Pancreas (tissue), 10 donors: ENCODE results near the gene MKRN1. TPM values are rescaled to one million over a fixed set of nuclear protein-coding genes. Genes with fewer than 3 reads are reported as not detected.

Experiments
- ATAC-seq, 4 donors: fragments of 200-7000 bp; cut with Tn5 transposase; one replicate each; pipeline versions ENCODE4 v1.8.0 to v1.9.1; 2020; ENCODE audit warnings: mild to moderate bottlenecking in 4 of 4, moderate library complexity in 4 of 4
- DNase-seq, 6 donors: peaks; one replicate each; pipeline ENCODE4 v3.0.0-alpha.2; 2020
- FAIRE-seq: peaks from 2 replicates; lab custom pipeline; 2012; peaks lifted over from hg19 to GRCh38; lab: Jason Lieb, UNC
- H3K27ac ChIP-seq, 4 donors: fragments of 200-600 bp; sonication (generic); 1 replicate in 3 of 4; 2 replicates in 1 of 4; pipeline versions ENCODE4 v1.5.0 to v1.8.0; 2020
- H3K27me3 ChIP-seq, 4 donors: fragments of 200-600 bp; one replicate each; pipeline ENCODE4 v1.8.0; 2021
- H3K36me3 ChIP-seq, 3 donors: fragments of 200-600 bp; sonication (generic) in 1 of 3; one replicate each; pipeline versions ENCODE4 v1.5.0 to v1.8.0; 2020 to 2021
- H3K4me1 ChIP-seq, 3 donors: fragments of 200-600 bp; one replicate each; pipeline ENCODE4 v1.8.0; 2021
- H3K4me3 ChIP-seq, 4 donors: fragments of 200-600 bp; sonication (generic) in 2 of 4; one replicate each; pipeline versions ENCODE4 v1.5.0 to v1.8.0; 2020 to 2021
- H3K9me3 ChIP-seq, 4 donors: fragments of 200-600 bp; one replicate each; pipeline ENCODE4 v1.8.0; 2021
- CTCF ChIP-seq, 4 donors: fragments of 200-600 bp; sonication (generic) in 3 of 4; IDR thresholded peaks; one replicate each; pipeline versions ENCODE4 v1.5.0 to v1.8.0; 2021; ENCODE audit warnings: antibody characterized with exemption in 4 of 4
- WGBS, 2 donors: extraction: QIAGEN DNeasy Blood & Tissue Kit; methylation state at CpG; one replicate each; pipeline ENCODE4 v1.1.7; 2013; 5-methylcytosine and 5-hydroxymethylcytosine counted together
- intact Hi-C, 3 donors: fragments of 100-400 bp; cut with DNase I; formaldehyde crosslinking; loops; one replicate each; pipeline versions ENCODE4 v1.11.1 to v1.14.2; 2022
- polyA plus RNA-seq, 2 donors: library from polyadenylated mRNA; stranded (reverse); fragments of 200-250 nt; gene quantifications; one replicate each; pipeline ENCODE4 v1.2.3, GENCODE V29; 2013
- total RNA-seq, 6 donors: library from RNA; stranded (reverse); fragmentation: NEBNext Ultra II Directional in 4 of 6; extraction: Animal tissue kit (Norgen Biotek cat#: 25700) in 4 of 6; gene quantifications; one replicate each; pipeline versions ENCODE4 v1.2.1 to v1.2.4, GENCODE V29; 2021 to 2023
- donor health status: healthy with polysubstance abuse.
- donor health status: DM: no; HTN: no; CAD: no; lungs with moderate emphysema.
- donor health status: DM: no; HTN: no; CAD: no.
- donor health status: control.
- donor health status: control.
- donor health status: Bipolar disorder and iron deficiency.
- donor health status: DM: yes; HTN: yes; CAD: no.
- donor health status: DM: no; HTN: no; CAD: no.
- donor health status: DM: no; HTN: no; CAD: no.
- donor health status: DM: yes; HTN: yes; CAD: no.

The MKRN1 gene
- total and polyA plus RNA-seq, 8 donors, result 26.5 to 65.8 (median 60.2) TPM

- no peaks in the 10 kb centered on the region for H3K27me3 ChIP-seq
- no peaks in the 10 kb centered on the region for H3K4me1 ChIP-seq
- H3K36me3 ChIP-seq, result no peaks in the 10 kb centered on the region
- 66 to 69% methylated on average over 5 of the region's 5 CpGs for WGBS, 2 donors
- TF ChIP-seq CTCF (IDR thresholded peaks at IDR 0.05), result no peak
- no peak overlapping the region for H3K4me3 ChIP-seq
- intact Hi-C loops, result no loop called here
- ATAC-seq (no peak), DNase-seq (no peak), FAIRE-seq (no peak)
- no peak overlapping the region for H3K27ac ChIP-seq
- H3K9me3 ChIP-seq, result no peaks in the 10 kb centered on the region
Measured at GRCh38 chr7:140484951-140485499, 5.7 kb upstream of the MKRN1 start.

GRCh38 chr7:140484479-140484878, 5.2 kb upstream of the MKRN1 start:
- DNase-seq (no peak), ATAC-seq (no peak), FAIRE-seq (no peak)
- TF ChIP-seq CTCF (IDR thresholded peaks at IDR 0.05), result no peak
- Histone ChIP-seq H3K27me3 (no peaks in the 10 kb centered on the region), H3K27ac (no peak overlapping the region), H3K4me3 (no peak overlapping the region), H3K4me1 (no peaks in the 10 kb centered on the region), H3K36me3 (no peaks in the 10 kb centered on the region), H3K9me3 (no peaks in the 10 kb centered on the region)
- intact Hi-C loops, result no loop called here
- WGBS, 2 donors, result 81 to 88% methylated on average over 3 of the region's 3 CpGs

DNA sequence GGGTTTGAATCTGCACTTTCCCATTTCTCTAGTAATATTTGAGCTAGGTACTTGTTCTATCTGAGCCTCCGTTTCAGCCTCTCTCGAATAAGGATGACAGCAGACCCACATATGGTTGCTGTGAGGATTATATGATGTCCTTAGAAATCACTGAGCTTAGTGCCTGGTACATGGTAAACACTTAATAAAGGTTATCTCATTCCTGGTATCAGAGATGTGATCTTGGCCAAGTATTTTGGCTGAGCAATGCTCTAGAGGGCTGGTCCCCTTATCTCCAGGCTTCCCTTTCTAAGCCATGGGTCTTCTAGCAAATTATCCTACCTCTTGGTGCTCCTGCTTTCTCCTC, 407 bp upstream of the MKRN1 start:
- Histone ChIP-seq H3K27me3 (no peaks in the 10 kb centered on the region), H3K36me3 (no peaks in the 10 kb centered on the region), H3K4me1 (peaks cover 4 to 24% (median 7%) of the 10 kb centered on the region in 3 donors), H3K9me3 (no peaks in the 10 kb centered on the region), H3K27ac (peak overlapping the region; percentile 79 to 95 (median 92)), H3K4me3 (peak overlapping the region; percentile 97 to 100 (median 98))
- FAIRE-seq (no peak), DNase-seq (no peak), ATAC-seq (peak in 1 of 4 donors; percentile 5)
- 0% methylated on average over 2 of the region's 2 CpGs for WGBS, 2 donors
- TF ChIP-seq CTCF (IDR thresholded peaks at IDR 0.05), result no peak
- intact Hi-C loops, result no loop called here

DNA sequence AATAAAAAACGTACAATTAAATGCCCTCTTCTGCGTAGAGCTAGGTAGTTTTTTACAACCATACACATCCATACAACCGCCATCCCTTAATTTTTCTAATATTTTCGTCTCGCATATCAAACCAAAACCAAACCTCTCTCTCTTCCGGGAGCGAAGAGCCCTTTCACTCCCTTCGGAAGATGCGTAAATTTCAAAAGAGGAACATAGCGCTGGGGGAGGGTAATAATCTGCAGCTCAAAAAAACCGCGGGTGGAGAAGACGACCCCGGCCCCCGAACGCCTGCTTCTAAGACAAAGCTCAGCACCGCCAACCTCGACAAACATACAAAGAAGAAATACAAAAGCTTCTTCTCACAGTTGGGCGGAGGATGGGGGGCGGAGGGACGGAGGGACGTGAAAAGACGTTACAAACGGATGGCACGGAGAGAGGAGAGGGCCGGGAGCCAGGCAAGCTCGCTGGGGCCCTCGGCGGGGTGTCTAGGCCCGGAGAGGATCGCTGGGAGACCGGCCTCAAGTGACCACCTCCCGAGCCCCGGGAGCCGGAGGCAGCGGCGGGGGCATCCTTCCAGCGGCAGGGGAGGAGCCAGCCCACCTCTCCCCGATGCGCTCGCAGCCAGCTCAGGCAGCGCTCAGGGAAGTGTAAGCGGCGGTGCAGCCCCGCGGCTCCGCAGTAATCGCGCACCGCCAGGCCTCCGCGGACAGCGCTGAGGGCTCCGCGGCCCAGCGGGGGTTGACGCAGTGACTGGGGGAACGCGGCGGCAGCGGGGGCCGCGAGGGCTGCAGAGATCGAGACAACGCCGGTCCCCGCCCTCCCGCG, 851 bp downstream of the MKRN1 start:
- peak overlapping the region; percentile 79 to 95 (median 92) for H3K27ac ChIP-seq
- ATAC-seq (peak; percentile 27 to 53 (median 30)), FAIRE-seq (no peak), DNase-seq (peak in 3 of 6 donors; percentile 37 to 82 (median 59))
- H3K4me3 ChIP-seq, result peak overlapping the region; percentile 97 to 100 (median 98)
- peaks cover 4 to 24% (median 7%) of the 10 kb centered on the region in 3 donors for H3K4me1 ChIP-seq
- no peaks in the 10 kb centered on the region for H3K27me3 ChIP-seq
- intact Hi-C loops, result no loop called here
- no peak for TF ChIP-seq CTCF (IDR thresholded peaks at IDR 0.05)
- no peaks in the 10 kb centered on the region for H3K36me3 ChIP-seq
- 0 to 1% methylated on average over 56 to 69 of the region's 69 CpGs for WGBS, 2 donors
- no peaks in the 10 kb centered on the region for H3K9me3 ChIP-seq
